ENCODE data around the gene CCDC80. TPM values are rescaled to one million over a fixed set of nuclear protein-coding genes. Genes with fewer than 3 reads are reported as not detected.

The CCDC80 gene
- total RNA-seq, 6 donors from 2014 or later = 2.1 to 354 (median 20.7) TPM

DNA sequence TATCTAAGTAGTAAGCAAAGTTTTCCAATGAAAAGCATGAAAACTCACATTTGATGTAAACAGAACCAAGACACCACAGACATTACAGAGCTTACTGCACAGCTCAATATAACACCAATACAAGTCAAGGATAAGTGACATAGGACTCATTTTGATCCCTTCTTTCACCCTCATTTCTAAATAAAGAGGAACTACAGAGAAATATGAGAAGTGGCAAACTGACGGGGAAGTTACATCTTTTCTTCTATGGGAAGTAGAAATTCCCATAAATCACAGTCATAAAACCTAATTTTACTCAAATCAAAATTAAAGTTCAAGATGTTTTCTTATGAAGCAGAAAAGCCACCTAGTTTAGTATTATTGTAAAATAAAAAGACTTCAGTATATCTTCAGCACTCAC, 83.0 kb downstream of the CCDC80 start:
- 63 to 83% methylated on average over 1 of the region's 1 CpG for WGBS, 2 donors
- Histone ChIP-seq H3K36me3 (peaks cover 0 to 5% (median 0%) of the 10 kb centered on the region in 4 donors), H3K4me1 (peaks cover 27 to 49% (median 34%) of the 10 kb centered on the region in 4 donors), H3K9me3 (no peaks in the 10 kb centered on the region), H3K27me3 (no peaks in the 10 kb centered on the region), H3K4me3 (no peak overlapping the region), H3K27ac (no peak overlapping the region)
- ATAC-seq (ENCODE audit: low FRiP score in 2 of 2) (no peak), DNase-seq (no peak)
- TF ChIP-seq POLR2AphosphoS5 (IDR thresholded peaks at IDR 0.05) = no peak
- TF ChIP-seq EP300 (IDR thresholded peaks at IDR 0.05) = no peak
- no peak for TF ChIP-seq POLR2A (IDR thresholded peaks at IDR 0.05)
- TF ChIP-seq, protein P1, sequence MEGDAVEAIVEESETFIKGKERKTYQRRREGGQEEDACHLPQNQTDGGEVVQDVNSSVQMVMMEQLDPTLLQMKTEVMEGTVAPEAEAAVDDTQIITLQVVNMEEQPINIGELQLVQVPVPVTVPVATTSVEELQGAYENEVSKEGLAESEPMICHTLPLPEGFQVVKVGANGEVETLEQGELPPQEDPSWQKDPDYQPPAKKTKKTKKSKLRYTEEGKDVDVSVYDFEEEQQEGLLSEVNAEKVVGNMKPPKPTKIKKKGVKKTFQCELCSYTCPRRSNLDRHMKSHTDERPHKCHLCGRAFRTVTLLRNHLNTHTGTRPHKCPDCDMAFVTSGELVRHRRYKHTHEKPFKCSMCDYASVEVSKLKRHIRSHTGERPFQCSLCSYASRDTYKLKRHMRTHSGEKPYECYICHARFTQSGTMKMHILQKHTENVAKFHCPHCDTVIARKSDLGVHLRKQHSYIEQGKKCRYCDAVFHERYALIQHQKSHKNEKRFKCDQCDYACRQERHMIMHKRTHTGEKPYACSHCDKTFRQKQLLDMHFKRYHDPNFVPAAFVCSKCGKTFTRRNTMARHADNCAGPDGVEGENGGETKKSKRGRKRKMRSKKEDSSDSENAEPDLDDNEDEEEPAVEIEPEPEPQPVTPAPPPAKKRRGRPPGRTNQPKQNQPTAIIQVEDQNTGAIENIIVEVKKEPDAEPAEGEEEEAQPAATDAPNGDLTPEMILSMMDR (IDR thresholded peaks at IDR 0.05) = no peak

DNA sequence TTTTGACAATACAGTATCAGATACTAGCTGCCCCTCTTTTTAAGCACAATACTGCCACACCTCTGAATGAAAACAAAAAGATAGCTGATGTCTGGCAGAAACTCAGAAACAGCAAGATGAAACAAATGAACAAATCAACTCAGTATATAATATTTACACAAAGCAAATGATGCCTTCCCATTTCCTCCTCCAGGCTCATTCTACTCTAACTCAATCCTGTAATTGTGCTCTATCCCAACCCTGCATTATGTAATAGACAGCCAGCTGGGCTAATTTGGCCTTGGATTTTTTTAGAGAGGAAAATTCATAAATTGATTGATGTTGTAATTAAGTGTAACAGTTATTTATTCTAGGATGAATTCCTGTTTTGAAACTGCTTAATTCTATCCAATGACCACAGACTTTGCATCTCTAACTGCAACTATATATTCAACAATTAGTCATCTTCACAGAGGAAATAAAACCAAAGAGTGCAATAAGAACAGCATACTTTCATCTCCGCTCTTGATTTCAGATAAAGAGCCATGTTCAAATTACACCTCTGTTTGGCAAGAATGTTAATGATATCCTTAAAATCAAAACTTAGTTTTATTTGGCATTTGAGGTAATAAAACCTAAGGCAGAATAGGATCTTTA, 85.3 kb downstream of the CCDC80 start:
- peaks cover 0 to 5% (median 0%) of the 10 kb centered on the region in 4 donors for H3K36me3 ChIP-seq
- ATAC-seq (ENCODE audit: low FRiP score in 2 of 2) = no peak
- DNase-seq = no peak
- peaks cover 20 to 43% (median 30%) of the 10 kb centered on the region in 4 donors for H3K4me1 ChIP-seq
- H3K4me3 ChIP-seq = no peak overlapping the region
- H3K27ac ChIP-seq = peak overlapping the region in 1 of 4 donors; percentile 67
- H3K27me3 ChIP-seq = no peaks in the 10 kb centered on the region
- H3K9me3 ChIP-seq = no peaks in the 10 kb centered on the region
- TF ChIP-seq POLR2A (IDR thresholded peaks at IDR 0.05) = no peak
- 58 to 61% methylated on average over 1 of the region's 1 CpG for WGBS, 2 donors

DNA sequence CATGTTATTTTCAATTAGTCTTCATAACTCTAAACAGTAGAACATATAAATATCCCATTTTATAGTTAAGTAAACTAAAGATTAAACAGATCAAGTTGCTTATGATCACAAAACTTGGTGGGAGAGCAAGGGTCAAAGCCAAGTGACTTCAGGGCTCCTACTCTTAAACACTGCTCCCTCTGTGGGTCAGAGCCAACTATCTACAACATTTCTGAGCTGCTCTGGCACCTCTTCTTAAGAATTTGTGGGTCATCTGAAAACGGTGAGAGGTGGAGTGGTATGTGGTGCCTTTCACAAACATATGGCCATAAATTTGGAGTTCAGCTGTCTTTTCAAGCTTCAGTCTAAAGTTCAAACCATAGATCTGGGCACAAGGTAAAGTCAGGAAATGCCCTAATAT, 90.1 kb downstream of the CCDC80 start:
- Histone ChIP-seq H3K36me3 (peaks cover 10 to 32% (median 17%) of the 10 kb centered on the region in 4 donors), H3K27ac (no peak overlapping the region), H3K4me1 (peaks cover 0 to 17% (median 8%) of the 10 kb centered on the region in 4 donors), H3K9me3 (no peaks in the 10 kb centered on the region), H3K27me3 (no peaks in the 10 kb centered on the region), H3K4me3 (no peak overlapping the region)
- WGBS, 2 donors = 35 to 36% methylated on average over 1 of the region's 1 CpG
- TF ChIP-seq POLR2A (IDR thresholded peaks at IDR 0.05) (no peak), EP300 (IDR thresholded peaks at IDR 0.05) (no peak), POLR2AphosphoS5 (IDR thresholded peaks at IDR 0.05) (no peak)
- TF ChIP-seq, protein P1 (IDR thresholded peaks at IDR 0.05) = no peak
- ATAC-seq (ENCODE audit: low FRiP score in 2 of 2) = no peak
- DNase-seq = no peak

Other genes with a start within 250 kb of the CCDC80 start
- 10 to 100 TPM in 1 of 6 donors, 1 to 10 TPM in 4, not detected in 1; 1.0 to 11.3 (median 1.0) TPM for gene BTLA, start 141.7 kb downstream of the CCDC80 start, total RNA-seq
- 10 to 100 TPM; 24.9 to 73.0 (median 57.5) TPM for gene ATG3, start 79.2 kb downstream of the CCDC80 start, total RNA-seq
- gene SLC35A5, start 79.1 kb downstream of the CCDC80 start, total RNA-seq = 10 to 100 TPM; 15.7 to 38.5 (median 28.4) TPM
- gene CD200R1L, start 205.7 kb upstream of the CCDC80 start, total RNA-seq = not detected